Muscle of leg (tissue), 11 donors: ENCODE results near the gene EFNA5. TPM values are rescaled to one million over a fixed set of nuclear protein-coding genes. Genes with fewer than 3 reads are reported as not detected.
"Not testable (repeated sequence)": the region's sequence is repeated elsewhere in the genome, so short reads cannot be mapped to it uniquely, and the experiment has no call there.

ENCODE experiments used
- DNase-seq: peaks from one replicate; pipeline ENCODE4 v3.0.0; 2013
- H3K27ac ChIP-seq: one replicate; pipeline ENCODE4 v1.5.1; 2013; ENCODE audit warnings: mild to moderate bottlenecking, low read length, control low read depth
- H3K27me3 ChIP-seq: one replicate; pipeline ENCODE4 v1.6.1; 2013; ENCODE audit warnings: low read length; ENCODE audit not compliant: control insufficient read depth, insufficient read depth
- H3K36me3 ChIP-seq: one replicate; pipeline ENCODE4 v1.6.1; 2013; ENCODE audit warnings: low read length; ENCODE audit not compliant: control insufficient read depth, insufficient read depth
- H3K4me1 ChIP-seq: one replicate; pipeline ENCODE4 v1.6.1; 2013; ENCODE audit warnings: low read length; ENCODE audit not compliant: control insufficient read depth, insufficient read depth
- H3K4me3 ChIP-seq: one replicate; pipeline ENCODE4 v1.5.1; 2013; ENCODE audit warnings: low read length, control low read depth
- H3K9me3 ChIP-seq: replicated peaks from 2 replicates; pipeline ENCODE4 v1.6.1; 2013; ENCODE audit warnings: low read depth, low read length; ENCODE audit not compliant: control insufficient read depth
- WGBS: methylation state at CpG from one replicate; pipeline ENCODE4 v1.1.5; 2013; ENCODE audit warnings: missing lambda C conversion rate; ENCODE audit not compliant: insufficient coverage; 5-methylcytosine and 5-hydroxymethylcytosine counted together
- polyA plus RNA-seq, 8 donors: library from polyadenylated mRNA; unstranded; fragments of 120-200 nt; gene quantifications; one replicate each; pipeline versions ENCODE4 v1.2.1 to v1.2.3, GENCODE V29; 2013; ENCODE audit warnings: inconsistent platforms in 1 of 8, low replicate concordance in 1 of 8; ENCODE audit not compliant: insufficient read length in 8 of 8, insufficient read depth in 1 of 8
- total RNA-seq: library from RNA; stranded (reverse); fragments of 120-200 nt; gene quantifications from one replicate; pipeline ENCODE4 v1.2.4, GENCODE V29; 2013

Gene EFNA5
- total and polyA plus RNA-seq, 9 donors, result 2.2 to 11.4 (median 4.0) TPM

DNA sequence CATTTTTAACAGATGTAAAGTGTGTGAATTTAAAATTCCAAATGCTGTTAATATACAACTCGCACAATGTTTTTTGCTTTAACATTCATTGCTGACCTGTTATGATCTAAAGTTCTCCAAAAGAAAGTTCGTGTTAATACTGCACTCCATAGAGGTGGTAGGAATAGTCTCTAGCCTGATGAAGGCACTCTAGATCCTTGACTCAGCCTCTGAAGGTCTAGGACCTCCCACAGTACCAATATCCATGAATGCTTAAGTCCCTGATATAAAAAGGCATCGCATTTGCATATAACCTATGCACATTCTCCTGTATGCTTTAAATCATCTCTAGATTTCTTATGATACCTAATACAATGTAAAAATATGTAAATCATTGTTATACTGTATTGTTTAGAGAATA lies 213.6 kb downstream of the EFNA5 start:
- no CpG with 5 or more reads among the region's 3 CpGs for WGBS
- Histone ChIP-seq H3K4me1 (no peaks in the 10 kb centered on the region), H3K36me3 (no peaks in the 10 kb centered on the region), H3K9me3 (no peaks in the 10 kb centered on the region), H3K27ac (no peak overlapping the region), H3K27me3 (no peaks in the 10 kb centered on the region), H3K4me3 (no peak overlapping the region)
- DNase-seq, result no peak

DNA sequence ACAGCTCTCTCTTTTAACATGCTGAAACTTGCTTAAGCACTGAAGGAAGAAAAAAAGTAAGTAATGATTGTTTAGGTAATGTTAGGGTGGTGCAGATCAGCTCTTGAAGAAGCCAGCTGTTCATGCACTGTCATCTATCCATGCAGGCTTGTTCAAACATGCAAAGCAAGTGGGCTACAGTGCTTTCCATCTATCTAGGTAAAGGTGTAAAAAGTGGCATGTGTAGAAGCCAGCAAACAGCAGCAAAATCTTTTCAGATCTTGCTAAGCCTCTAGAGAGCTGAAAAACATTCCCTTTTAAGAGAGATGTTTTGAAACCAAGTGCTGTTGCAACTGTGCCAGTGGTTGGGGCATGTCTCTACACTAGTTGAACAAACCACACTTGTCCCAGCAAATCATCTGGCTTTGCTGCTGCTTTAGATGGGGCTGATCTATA lies 214.4 kb downstream of the EFNA5 start:
- no peak for DNase-seq
- Histone ChIP-seq H3K4me1 (no peaks in the 10 kb centered on the region), H3K27ac (no peak overlapping the region), H3K4me3 (no peak overlapping the region), H3K27me3 (no peaks in the 10 kb centered on the region), H3K36me3 (no peaks in the 10 kb centered on the region), H3K9me3 (no peaks in the 10 kb centered on the region)

DNA sequence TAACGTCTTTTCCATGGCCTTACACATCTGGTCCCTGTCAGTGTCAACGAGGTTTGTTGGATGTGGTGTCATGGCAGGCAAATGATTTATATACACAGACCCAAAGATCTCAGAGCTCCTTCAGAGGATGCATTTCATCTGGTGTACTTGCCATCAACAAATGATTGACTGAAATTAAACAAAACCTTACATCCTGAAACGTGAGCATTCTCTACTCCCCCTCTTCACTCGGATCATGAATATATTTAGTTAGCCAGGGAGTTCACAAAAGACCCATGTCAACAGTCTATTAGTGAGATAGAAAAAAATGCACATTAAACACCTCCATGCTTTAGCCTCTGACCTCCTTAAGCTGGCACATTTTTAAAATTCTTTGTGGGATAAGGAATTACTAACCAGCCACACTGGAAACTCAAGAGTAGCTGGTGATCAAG lies 215.6 kb downstream of the EFNA5 start:
- whole genome bisulfite sequencing, result no CpG with 5 or more reads among the region's 4 CpGs
- no peak overlapping the region for H3K27ac ChIP-seq

DNA sequence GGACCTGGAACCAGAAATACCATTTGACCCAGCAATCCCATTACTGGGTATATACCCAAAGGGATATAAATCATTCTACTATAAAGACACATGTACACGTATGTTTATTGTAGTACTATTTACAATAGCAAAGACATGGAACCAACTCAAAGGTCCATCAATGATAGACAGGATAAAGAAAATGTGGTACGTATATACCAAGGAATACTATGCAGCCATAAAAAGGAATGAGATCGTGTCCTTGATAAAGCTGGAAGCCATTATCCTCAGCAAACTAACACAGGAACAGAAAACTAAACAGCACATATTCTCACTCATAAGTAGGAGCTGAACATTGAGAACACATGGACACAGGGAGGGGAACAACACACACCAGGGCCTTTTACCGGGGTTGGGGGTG lies 218.9 kb downstream of the EFNA5 start:
- not testable (repeated sequence) for H3K9me3 ChIP-seq, H3K27me3 ChIP-seq, DNase-seq, H3K27ac ChIP-seq, H3K36me3 ChIP-seq, H3K4me1 ChIP-seq, H3K4me3 ChIP-seq
- no CpG with 5 or more reads among the region's 4 CpGs for WGBS

More for the DNA sequence above, 215.6 kb downstream of the EFNA5 start:
- Histone ChIP-seq H3K27me3 (no peaks in the 10 kb centered on the region), H3K9me3 (no peaks in the 10 kb centered on the region), H3K36me3 (no peaks in the 10 kb centered on the region), H3K4me1 (no peaks in the 10 kb centered on the region), H3K4me3 (no peak overlapping the region)
- DNase-seq, result no peak

DNA sequence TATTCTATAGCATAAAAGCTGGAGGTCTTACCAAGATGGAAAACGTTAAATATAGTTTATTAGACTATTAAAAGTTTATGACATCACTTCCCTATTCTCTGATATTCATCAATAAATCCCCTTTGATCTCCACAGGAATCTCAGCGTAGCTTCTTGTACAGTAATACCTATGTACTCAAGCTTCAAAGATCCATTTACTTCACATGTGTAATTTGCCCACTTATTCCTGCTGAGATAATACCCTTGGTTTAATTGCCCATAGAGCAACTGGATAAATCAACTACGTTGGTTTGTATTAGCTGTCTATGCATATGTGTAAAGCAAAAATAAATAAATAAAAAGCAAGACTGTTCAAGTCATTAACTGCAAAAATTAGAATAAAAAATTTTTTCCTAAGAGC lies 219.7 kb downstream of the EFNA5 start:
- H3K36me3 ChIP-seq, result no peaks in the 10 kb centered on the region
- DNase-seq, result no peak
- H3K9me3 ChIP-seq, result no peaks in the 10 kb centered on the region
- H3K27ac ChIP-seq, result no peak overlapping the region
- H3K27me3 ChIP-seq, result no peaks in the 10 kb centered on the region
- 60% methylated on average over 1 of the region's 3 CpGs for WGBS
- no peaks in the 10 kb centered on the region for H3K4me1 ChIP-seq
- no peak overlapping the region for H3K4me3 ChIP-seq

DNA sequence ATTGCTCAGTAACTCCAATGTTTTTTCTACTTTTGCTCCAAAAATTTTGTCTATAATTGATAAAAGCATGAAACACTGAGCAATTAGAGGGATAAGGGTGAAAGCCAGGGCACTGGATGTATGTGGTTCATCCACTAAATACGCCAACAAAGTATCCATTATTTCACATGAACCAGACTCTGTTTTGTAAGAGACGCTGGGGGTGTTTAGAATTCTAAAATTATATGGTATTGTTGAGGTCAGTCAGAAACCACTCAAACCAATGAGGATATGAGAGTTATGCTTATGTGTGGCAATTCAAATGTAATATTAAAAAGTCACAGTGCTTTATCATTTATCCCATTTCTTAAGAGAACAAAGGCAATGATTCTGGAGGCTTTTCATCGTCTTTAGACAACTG lies 220.2 kb downstream of the EFNA5 start:
- Histone ChIP-seq H3K27ac (no peak overlapping the region), H3K36me3 (no peaks in the 10 kb centered on the region), H3K9me3 (no peaks in the 10 kb centered on the region), H3K4me1 (no peaks in the 10 kb centered on the region), H3K4me3 (no peak overlapping the region), H3K27me3 (no peaks in the 10 kb centered on the region)
- WGBS, result no CpG with 5 or more reads among the region's 3 CpGs
- no peak for DNase-seq

DNA sequence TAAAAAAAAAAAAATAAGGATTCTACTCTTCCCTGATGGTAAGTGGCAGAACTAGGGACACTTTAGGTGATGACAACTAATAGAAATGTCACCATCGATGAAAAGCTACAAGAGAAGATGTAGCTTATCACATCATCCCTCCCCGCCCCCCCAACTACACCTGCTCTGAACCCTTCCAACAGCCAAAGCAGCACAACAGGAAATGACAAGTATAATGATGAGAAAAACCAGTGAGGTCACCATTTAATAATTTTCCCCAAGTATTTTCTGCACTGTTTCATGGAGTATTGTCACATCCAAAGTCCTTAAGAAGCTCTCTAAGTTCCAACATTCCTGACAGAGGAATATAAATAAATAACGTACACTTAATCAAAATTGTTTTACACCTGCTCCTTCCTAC lies 221.4 kb downstream of the EFNA5 start:
- no peak overlapping the region for H3K4me3 ChIP-seq
- DNase-seq, result no peak
- H3K27ac ChIP-seq, result no peak overlapping the region
- H3K36me3 ChIP-seq, result no peaks in the 10 kb centered on the region
- no peaks in the 10 kb centered on the region for H3K4me1 ChIP-seq
- H3K27me3 ChIP-seq, result no peaks in the 10 kb centered on the region
- H3K9me3 ChIP-seq, result no peaks in the 10 kb centered on the region
- WGBS, result no CpG with 5 or more reads among the region's 3 CpGs

DNA sequence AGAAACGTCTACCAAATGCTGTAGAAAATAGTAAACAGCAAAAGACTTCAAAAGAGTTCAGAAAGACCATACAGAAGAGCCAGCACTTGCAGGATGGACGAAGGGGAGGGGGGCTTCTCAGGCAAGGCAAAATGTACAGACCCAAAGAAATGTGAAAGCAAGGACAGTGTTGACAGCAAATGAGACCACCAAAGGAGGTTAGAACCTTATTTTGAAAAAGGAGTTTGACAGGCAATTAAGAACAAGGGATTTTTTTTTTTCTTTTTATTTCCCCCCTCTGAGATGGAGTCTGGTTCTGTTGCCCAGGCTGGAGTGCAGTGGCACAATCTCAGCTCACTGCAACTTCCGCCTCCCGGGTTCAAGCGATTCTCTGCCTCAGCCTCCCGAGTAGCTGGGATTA lies 223.2 kb downstream of the EFNA5 start:
- no peaks in the 10 kb centered on the region for H3K4me1 ChIP-seq
- H3K36me3 ChIP-seq, result no peaks in the 10 kb centered on the region
- no peak overlapping the region for H3K4me3 ChIP-seq
- no peak for DNase-seq
- no peaks in the 10 kb centered on the region for H3K27me3 ChIP-seq
- no peak overlapping the region for H3K27ac ChIP-seq
- WGBS, result 91% methylated on average over 4 of the region's 6 CpGs
- no peaks in the 10 kb centered on the region for H3K9me3 ChIP-seq

DNA sequence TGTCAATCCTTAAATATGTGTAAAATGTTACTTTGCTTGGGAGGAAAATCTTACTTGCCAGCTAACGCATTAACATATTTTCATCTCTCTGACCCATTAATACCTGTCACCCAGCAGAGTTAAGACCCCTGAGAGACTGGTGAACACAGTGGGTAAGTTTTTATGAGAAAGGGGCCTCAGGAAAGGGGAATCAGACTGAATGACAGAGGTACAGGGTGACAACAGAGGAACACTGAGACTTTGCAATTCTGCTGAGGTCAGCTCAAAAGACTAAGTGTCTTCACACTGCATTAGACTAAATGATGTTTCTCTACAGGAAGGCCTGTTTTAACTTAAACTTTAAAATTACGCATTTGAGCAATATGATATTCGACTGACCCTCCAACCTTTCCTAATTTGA lies 223.8 kb downstream of the EFNA5 start:
- no peaks in the 10 kb centered on the region for H3K36me3 ChIP-seq
- WGBS, result no CpG with 5 or more reads among the region's 3 CpGs
- no peaks in the 10 kb centered on the region for H3K27me3 ChIP-seq
- H3K4me1 ChIP-seq, result no peaks in the 10 kb centered on the region
- no peak overlapping the region for H3K4me3 ChIP-seq
- H3K27ac ChIP-seq, result no peak overlapping the region
- H3K9me3 ChIP-seq, result no peaks in the 10 kb centered on the region
- DNase-seq, result no peak

DNA sequence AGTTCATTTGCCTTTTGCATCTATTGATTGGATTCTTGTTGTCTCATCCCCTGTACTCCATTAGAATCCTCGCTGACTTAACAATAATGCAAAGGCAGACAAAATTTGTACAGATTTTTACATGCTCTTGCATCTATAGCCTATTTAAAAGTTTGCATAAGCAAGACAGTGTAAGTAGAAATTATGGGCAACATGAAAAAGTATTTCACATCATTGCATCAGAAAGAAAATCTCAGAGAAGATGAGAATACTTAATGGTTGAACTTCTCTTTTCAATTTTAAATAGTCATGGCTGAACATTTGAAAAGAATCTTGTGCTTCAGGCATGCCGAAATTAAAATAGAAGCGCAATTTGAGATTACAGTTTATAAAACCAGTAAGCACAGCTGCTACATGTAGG lies 226.4 kb downstream of the EFNA5 start:
- peaks cover 2% of the 10 kb centered on the region for H3K9me3 ChIP-seq
- WGBS, result no CpG with 5 or more reads among the region's 3 CpGs
- H3K4me1 ChIP-seq, result no peaks in the 10 kb centered on the region
- DNase-seq, result no peak
- no peak overlapping the region for H3K27ac ChIP-seq
- no peak overlapping the region for H3K4me3 ChIP-seq
- no peaks in the 10 kb centered on the region for H3K36me3 ChIP-seq
- no peaks in the 10 kb centered on the region for H3K27me3 ChIP-seq

DNA sequence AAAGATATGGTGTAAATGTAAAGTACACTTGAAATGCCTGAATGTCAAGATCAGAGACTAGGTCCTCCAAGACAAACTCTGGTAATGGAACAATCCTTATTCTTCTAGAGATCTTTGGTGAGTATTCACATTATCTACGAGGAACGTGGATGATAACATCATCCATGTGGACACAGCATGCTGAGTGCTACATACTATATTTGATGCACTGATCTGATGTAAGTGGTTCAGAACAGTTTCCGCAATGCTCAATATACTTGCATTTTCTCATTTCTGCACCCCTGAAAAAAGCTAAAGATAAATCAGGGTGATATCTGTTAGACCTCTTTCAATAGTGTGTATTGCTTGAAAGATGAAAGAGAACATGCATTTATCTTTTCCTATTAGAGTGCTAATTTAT lies 226.8 kb downstream of the EFNA5 start:
- no CpG with 5 or more reads among the region's 3 CpGs for WGBS
- Histone ChIP-seq H3K4me3 (no peak overlapping the region), H3K27me3 (no peaks in the 10 kb centered on the region), H3K27ac (no peak overlapping the region), H3K4me1 (no peaks in the 10 kb centered on the region), H3K9me3 (peaks cover 6% of the 10 kb centered on the region), H3K36me3 (no peaks in the 10 kb centered on the region)
- no peak for DNase-seq
